Embryonic facial prominence (tissue), 1 donor: ENCODE results near the gene MTAP.

Experiments
- DNase-seq: peaks from one replicate; pipeline ENCODE4 v3.0.0-alpha.2; 2016; ENCODE audit errors: extremely low spot score

The MTAP gene

DNA sequence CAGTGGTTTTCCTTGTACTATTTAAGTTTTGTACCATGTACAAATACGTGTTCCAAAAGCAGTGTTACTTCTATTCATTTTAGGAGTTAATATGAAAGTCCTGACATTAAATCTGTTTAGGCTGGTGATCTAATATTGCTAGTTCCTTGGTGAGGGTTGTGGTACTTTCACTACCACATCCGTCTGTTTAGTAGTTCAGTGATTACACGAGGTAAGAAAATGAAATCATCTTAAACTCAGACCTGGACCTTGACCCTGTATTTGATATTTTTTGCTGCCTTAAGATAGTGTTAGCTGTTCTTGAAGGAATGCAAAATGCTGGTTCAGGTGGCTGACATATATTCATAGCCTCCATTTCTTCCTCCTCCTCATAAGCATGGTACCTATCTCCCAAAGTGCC is 50.3 kb downstream of the MTAP start:
- DNase-seq, result no peak

DNA sequence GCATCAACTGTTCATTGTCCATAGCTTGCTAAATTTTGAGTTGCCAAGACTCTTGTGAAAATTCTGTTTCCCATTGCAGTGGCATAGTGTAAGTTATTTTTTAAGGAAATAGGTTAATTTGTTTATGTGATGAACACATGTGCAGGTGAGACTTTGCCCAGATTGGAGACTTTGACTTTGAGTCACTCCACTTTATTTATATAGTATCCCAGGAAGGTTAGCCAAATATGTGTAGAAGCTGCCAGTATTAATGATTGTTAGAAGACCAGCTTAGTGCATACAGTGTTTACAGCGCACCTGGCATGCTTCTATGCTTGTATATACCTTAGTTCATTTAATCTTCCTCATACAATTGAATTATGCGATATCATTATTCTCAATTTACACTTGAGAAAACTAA is 51.0 kb downstream of the MTAP start:
- no peak for DNase-seq

- DNase-seq, result no peak
Observed at GRCh38 chr9:21854119-21854518, 51.7 kb downstream of the MTAP start.

- no peak for DNase-seq
Observed at GRCh38 chr9:21854594-21854993, 52.2 kb downstream of the MTAP start.

GRCh38 chr9:21856301-21857094 is 54.1 kb downstream of the MTAP start:
- DNase-seq, result no peak

- DNase-seq, result no peak
Observed at GRCh38 chr9:21862871-21863270, 60.4 kb downstream of the MTAP start.

DNA sequence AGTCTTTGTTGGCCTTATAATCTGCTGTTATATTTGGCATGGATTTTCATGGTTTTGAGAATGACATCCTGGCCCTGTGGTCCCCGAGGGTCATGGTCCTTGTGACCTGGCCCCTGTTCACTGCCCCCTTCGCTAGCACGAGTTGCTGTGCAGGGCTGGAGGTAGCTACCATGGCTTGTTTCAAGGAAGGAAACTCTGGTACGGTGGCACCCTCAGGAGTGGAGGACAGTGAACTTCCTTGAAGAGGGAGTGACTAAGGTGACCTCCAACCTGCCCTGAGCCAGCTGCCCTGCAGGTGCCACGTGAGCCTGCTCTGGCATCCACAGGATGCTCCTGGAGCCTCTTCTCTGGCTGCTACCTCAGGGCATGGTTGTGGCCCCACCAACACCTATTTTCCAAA is 62.1 kb downstream of the MTAP start:
- no peak for DNase-seq

DNA sequence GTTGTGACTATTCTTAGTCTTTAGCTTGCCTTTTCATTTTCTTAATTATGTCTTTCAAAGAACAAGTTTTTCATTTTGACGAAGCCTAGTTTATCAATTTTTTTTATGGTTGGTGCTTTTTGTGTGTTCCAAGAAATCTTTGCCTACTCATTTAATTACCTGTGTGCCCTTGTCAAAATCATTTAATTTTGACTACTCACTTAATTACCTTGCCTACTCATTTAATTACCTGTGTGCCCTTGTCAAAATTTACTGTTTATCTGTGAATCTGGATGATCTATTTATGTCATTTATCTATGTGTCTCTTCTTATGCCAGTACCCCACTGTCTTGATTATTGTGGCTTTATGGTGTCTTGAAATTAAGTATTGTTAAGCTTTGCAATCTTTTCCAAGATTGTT is 63.9 kb downstream of the MTAP start:
- no peak for DNase-seq

DNA sequence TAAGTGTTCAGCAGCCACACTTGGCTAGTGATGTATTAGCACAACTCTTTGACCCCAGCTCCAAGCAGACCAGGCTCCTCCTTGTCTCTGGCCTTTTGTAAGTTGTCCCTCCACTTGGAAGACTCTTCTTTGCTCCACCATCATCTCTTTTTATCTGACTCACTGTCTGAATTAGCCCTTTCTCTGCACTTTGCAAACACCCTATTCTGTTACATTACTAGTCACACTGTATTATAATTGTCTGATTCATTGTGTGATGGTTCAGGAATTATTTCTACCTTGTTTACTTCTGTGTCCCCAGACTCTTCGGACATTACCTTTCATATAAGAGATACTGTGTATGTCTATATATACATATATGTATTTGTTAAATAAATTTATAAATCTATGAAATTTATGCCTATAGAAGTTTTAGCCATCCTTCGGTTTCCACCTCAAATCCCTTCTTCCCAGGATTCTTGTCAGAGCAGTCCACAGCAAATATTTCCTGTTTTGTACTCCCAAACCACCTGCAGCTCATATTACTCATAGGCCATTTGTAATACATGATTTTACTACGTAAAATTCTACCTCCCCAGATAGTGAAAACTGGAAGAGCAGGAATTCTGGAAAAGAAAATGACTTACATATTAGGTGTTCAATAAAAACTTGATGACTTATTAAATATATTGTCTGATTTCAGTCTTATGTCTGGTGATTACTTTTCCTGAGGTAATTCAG is 69.0 kb downstream of the MTAP start:
- DNase-seq, result no peak

- DNase-seq, result no peak
Observed at GRCh38 chr9:21872696-21873095, 70.3 kb downstream of the MTAP start.

DNA sequence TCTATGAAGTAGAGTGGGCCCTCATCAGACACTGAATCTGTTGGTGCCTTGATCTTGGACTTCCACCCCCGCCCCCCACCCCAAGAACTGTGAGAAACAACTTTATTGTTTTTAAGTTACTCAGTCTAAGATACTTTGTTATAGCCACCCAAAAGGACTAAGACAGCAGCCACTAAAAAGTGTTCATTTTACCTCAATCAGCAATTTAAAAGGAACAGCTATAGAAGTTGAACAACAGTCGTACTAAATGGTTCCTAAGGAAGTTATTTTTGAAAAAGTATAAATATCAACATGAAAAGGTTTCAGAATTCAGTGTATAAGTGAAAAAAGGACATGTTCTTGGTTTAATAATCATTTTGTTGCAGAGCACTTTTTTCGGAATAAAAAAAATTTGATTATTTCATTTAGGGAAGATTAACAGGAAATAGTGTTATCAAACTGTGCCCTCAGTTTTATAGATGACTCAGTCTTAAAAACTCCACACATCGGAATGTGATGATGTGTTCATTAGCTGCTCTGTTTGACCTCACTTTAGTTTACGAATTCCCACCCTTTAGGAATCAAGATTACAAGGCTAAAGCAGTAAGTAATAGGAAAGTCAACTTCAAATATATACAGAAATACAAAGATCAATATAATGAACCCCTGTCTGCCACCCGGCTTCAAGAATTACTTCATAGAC is 71.2 kb downstream of the MTAP start:
- no peak for DNase-seq

DNA sequence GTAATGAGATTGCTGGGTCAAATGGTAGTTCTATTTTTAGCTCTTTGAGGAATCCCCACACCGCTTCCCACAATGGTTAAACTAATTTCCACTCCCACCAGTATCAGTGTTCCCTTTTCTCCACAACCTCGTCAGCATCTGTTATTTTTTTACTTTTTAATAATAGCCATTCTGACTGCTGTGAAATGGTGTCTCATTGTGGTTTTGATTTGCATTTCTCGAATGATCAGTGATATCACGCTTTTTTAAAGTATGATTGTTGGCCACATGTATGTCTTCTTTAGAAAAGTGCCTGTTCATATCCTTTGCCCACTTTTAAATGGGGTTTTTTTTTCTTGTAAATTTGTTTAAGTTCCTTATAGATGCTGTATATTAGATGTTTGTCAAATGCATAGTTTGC is 73.5 kb downstream of the MTAP start:
- no peak for DNase-seq

DNA sequence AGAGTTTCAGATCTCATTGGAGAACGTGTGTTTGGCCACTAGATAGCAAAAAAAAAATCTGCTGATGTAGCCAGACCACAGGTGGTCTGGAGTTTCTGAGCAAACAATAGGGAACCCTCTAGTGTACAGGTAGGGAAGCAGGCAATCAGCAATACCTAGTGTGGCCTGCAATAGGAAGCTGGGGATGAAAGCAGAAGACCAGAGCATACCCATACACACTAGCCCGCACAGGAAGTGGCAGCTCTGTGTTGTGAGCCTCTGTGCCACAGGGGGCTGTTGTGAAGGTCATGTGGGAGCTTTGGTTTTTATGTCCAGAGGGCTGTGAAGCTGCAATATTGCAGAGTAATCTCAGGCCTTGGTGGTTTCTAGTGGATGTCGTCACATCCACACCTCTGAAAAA is 81.2 kb downstream of the MTAP start:
- DNase-seq, result no peak

DNA sequence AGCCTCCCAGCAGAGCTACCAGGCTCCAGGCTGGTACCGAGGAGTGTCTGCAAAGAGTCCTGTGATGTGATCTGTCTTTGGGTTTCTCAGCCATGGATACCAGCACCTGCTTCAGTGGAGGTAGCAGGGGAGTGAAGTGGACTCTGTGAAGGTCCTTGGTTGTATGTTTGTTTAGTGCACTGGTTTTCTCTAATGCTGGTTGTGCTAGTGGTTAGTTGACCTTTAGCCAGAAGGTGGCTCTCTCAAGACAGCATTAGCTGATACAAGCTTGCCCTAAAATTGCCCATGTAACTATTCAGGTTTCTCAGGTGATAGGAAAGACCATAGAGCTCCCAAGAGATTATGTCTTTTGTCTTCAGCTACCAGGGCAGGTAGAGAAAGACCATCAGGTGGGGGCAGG is 87.2 kb downstream of the MTAP start:
- DNase-seq, result no peak

GRCh38 chr9:21890696-21891095 is 88.3 kb downstream of the MTAP start:
- DNase-seq, result no peak

DNA sequence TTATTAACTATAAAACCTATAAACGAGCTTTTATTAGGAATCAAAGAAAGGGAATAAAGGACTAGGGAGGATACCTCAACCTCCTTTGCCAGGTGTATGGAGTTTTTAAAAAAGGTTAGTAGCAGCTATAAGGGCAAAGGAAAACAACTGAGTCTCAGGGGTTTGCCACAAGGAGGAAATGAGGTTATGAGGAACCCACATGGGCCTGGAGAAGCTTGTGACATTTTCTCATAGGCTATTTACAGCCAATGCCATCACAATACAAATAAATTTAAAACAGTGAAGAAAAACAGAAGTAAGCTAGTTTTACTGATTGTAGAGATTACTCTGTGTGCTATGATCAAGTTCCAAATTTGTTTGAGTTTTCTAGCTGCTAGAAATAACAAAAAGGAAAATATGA is 99.1 kb downstream of the MTAP start:
- DNase-seq, result no peak

DNA sequence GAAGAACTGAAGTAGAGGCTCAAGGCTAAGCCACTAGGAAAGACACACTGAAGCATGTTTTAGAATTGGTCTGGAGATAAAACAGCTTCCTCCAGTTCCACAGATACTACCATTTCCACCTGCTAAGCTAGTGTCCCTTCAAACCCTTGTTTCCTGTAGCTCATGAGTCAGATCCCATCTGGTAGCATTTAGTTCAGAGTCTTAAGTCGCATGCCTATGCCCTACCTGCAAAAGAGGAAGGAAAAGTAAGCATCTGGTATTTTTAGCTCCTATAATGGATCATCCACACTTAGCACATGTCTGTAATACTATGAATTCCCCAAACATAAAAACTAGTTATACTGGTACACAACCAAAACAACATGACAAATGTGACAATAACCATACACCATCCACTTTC is 99.7 kb downstream of the MTAP start:
- DNase-seq, result no peak

DNA sequence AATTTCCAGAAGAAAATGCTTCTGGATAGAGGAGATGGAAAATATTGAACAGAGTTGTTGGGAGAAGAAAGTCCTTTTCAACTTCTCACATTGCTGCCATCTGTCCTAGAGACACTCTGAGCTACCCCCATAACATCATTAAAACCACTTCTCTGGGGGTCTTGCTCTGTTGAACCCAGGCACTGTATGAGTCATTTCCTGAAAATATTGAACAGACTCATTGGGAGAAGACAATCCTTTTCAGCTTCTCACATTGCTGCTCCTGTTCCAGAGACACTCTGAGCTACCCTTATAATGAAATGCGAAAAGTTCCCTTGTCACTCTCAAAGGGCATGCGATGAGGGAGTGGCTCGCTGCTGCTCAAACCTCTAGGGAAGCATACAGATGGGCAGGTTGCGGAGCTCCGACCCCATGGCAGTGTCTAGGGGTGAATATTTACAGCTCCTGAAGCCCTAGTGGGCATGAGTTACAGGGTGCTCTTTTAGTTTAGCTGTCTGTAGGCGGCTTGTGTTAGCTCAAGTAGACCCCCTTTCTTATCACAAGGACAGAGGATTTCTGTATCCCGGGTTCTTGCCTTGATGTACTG is 101.0 kb downstream of the MTAP start:
- DNase-seq, result no peak

DNA sequence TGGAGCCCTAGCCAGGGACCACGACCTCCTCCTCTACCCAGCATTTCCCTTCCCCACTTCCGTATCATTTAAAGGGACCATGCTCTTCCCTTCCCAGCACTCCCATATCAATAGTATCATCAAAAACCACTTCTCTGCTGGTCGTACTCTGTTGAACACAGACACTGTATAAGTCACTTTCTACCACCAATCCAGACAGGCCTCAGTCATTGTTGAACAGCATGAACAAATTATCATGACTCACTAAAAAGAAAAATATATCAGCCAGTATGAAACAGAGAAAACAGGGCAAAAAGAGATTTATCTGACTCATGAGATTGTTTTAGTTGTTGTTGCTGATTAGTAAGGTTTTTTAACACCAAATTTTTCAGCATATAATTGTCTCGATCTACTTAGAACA is 101.9 kb downstream of the MTAP start:
- DNase-seq, result no peak

GRCh38 chr9:21904776-21905175 is 102.3 kb downstream of the MTAP start:
- no peak for DNase-seq

DNA sequence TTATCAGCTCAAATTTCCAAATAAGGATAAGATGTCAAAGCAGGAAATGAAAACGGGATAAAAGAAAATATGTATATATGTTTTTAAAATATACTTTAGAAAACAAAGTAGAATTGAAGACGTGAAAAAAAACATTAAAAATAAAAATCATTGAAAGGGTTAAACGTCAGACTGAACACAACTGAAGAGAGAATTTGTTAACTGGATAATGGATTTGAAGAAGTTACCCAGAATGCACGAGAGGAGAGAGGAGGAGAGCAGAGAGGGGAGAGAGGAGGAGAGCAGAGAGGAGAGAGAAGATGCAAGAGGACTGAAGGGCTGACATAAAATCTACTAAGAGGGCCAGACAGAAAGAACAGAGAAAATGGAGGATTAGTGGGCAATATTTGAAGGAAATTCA is 103.8 kb downstream of the MTAP start:
- no peak for DNase-seq

DNA sequence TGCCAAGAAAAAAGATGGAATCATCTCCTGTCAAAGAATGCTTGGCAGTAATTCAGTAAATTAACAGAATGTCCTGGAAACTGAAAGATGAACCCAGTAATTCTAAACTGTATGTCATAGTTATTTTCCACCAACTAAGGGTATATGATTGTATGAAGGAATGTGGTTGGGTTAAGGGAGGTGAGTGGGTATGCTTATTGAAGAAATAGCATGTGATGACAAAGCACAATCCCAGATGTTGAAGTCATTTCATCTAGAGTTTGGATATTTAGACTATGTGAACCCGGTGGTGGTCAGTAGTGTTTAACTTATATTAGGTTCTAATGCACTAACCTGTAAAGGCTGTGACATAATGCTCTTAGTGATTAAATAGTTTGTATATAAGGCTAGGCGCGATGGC is 104.4 kb downstream of the MTAP start:
- DNase-seq, result no peak
